Stimulated activated CD8-positive, alpha-beta memory T cell treated with anti-CD3 and anti-CD28 coated beads, Interleukin-4, amount 100 ng/mL, for 1 hour (primary cell): ENCODE measurements around the gene IRAG1.

Source experiments
- DNase-seq, 2 donors: peaks; one replicate each; pipeline ENCODE4 v3.0.0-alpha.2; 2020; ENCODE audit warnings: low read depth in 2 of 2, low spot score in 1 of 2

IRAG1 gene

DNA sequence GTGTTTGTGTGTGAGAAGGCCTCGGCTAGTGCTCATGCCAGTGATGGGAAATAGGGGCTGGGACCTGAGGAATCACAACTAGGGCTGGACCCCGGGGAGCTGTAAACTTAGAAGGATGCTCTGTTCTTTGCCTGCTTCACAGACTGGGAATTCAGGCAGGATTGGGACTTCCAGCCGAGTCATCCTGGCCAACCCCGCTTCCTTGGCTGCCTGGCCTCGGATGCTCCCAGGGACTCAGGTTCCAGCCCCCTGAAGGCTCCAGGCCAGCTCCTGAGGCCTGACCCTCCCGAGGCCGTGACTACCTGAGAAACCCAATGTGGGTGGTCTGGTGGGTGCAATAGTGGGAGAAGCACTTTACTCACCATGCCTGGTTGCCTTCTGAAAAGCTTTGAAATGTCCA lies 44.7 kb downstream of the IRAG1 start:
- no peak for DNase-seq

- no peak for DNase-seq
Observed at GRCh38 chr11:10646681-10647355, 46.7 kb downstream of the IRAG1 start.

- DNase-seq: no peak
Observed at GRCh38 chr11:10646005-10646404, 47.5 kb downstream of the IRAG1 start.

- no peak for DNase-seq
Observed at GRCh38 chr11:10645212-10645795, 48.3 kb downstream of the IRAG1 start.
